HG03196 (cell line): ENCODE measurements around the gene KIF20B.
"Not testable (repeated sequence)": the region's sequence is repeated elsewhere in the genome, so short reads cannot be mapped to it uniquely, and the experiment has no call there.

Experiments
- ATAC-seq: cut with Tn5 transposase; IDR thresholded peaks from one replicate; pipeline ENCODE4 v1.9.1; 2021; ENCODE audit not compliant: unreplicated experiment

The KIF20B gene

GRCh38 chr10:89776665-89777064 is 75.3 kb downstream of the KIF20B start:
- no peak for ATAC-seq

GRCh38 chr10:89782470-89782869 is 81.1 kb downstream of the KIF20B start:
- no peak for ATAC-seq

- ATAC-seq, result no peak
Measured at GRCh38 chr10:89783406-89783805, 82.0 kb downstream of the KIF20B start.

GRCh38 chr10:89785095-89785494 is 83.7 kb downstream of the KIF20B start:
- ATAC-seq, result no peak

- no peak for ATAC-seq
Measured at GRCh38 chr10:89789188-89789877, 87.9 kb downstream of the KIF20B start.

- no peak for ATAC-seq
Measured at GRCh38 chr10:89792187-89792586, 90.8 kb downstream of the KIF20B start.

GRCh38 chr10:89793649-89794254 is 92.4 kb downstream of the KIF20B start:
- peak; percentile 71 for ATAC-seq

- ATAC-seq, result no peak
Measured at GRCh38 chr10:89795840-89796239, 94.5 kb downstream of the KIF20B start.

- ATAC-seq, result no peak
Measured at GRCh38 chr10:89798092-89798491, 96.7 kb downstream of the KIF20B start.

- no peak for ATAC-seq
Measured at GRCh38 chr10:89799573-89799972, 98.2 kb downstream of the KIF20B start.

GRCh38 chr10:89805599-89806013 is 104.2 kb downstream of the KIF20B start:
- peak; percentile 96 for ATAC-seq

GRCh38 chr10:89808842-89809241 is 107.5 kb downstream of the KIF20B start:
- no peak for ATAC-seq

GRCh38 chr10:89809766-89810165 is 108.4 kb downstream of the KIF20B start:
- no peak for ATAC-seq

GRCh38 chr10:89810908-89811525 is 109.6 kb downstream of the KIF20B start:
- ATAC-seq, result no peak

GRCh38 chr10:89813546-89813945 is 112.2 kb downstream of the KIF20B start:
- ATAC-seq, result peak; percentile 47

- no peak for ATAC-seq
Measured at GRCh38 chr10:89814278-89814677, 112.9 kb downstream of the KIF20B start.

GRCh38 chr10:89815049-89815853 is 113.9 kb downstream of the KIF20B start:
- ATAC-seq, result no peak

- ATAC-seq, result not testable (repeated sequence)
Measured at GRCh38 chr10:89819008-89819407, 117.6 kb downstream of the KIF20B start.
